ENCODE measurements around the gene CYTH4.
A peak's percentile ranks its signal among the peaks of the same experiment; 100 is the strongest.
"Not testable (repeated sequence)": the region's sequence is repeated elsewhere in the genome, so short reads cannot be mapped to it uniquely, and the experiment has no call there.

Gene CYTH4

DNA sequence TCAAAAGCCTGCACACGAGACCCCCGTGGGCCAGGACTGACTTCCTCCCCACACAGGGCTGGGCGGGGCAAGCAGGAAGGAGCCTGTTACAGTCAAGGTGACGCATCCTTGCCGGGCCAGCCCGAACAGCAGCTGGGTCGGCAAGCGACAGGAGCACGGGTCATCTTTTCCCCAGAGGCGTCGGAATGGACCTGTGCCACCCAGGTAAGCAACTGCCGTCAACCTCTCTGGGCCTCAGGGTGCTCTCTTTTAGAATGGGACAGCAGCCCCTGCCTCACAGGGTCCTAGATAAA, at the start of gene CYTH4:
CYTH4 (plus strand) TSS at position 124 of the 293 bp plus-strand sequence; CDS start at position 186, 62 bp downstream.
- no peak for DNase-seq (ENCODE audit: low spot score)
- peak; percentile 85 for FAIRE-seq

DNA sequence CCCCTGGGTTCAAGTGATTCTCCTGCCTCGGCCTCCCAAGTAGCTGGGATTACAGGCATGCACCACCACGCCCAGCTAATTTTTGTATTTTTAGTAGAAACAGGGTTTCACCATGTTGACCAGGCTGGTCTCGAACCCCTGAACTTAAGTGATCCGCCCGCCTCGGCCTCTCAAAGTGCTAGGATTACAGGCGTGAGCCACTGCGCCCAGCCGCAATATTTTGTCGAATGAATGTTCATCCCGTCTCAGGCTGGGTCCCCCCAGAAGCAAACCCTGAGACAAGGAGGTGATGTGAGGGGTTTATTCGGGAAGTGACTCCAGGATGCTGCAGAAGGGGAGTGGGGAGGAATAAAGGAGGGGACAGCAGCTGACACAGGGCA, 48.9 kb upstream of the CYTH4 start:
- not testable (repeated sequence) for DNase-seq (ENCODE audit: low spot score); FAIRE-seq

GRCh38 chr22:37233751-37234631, 48.3 kb upstream of the CYTH4 start:
- FAIRE-seq (no peak), DNase-seq (ENCODE audit: low spot score) (no peak)

DNA sequence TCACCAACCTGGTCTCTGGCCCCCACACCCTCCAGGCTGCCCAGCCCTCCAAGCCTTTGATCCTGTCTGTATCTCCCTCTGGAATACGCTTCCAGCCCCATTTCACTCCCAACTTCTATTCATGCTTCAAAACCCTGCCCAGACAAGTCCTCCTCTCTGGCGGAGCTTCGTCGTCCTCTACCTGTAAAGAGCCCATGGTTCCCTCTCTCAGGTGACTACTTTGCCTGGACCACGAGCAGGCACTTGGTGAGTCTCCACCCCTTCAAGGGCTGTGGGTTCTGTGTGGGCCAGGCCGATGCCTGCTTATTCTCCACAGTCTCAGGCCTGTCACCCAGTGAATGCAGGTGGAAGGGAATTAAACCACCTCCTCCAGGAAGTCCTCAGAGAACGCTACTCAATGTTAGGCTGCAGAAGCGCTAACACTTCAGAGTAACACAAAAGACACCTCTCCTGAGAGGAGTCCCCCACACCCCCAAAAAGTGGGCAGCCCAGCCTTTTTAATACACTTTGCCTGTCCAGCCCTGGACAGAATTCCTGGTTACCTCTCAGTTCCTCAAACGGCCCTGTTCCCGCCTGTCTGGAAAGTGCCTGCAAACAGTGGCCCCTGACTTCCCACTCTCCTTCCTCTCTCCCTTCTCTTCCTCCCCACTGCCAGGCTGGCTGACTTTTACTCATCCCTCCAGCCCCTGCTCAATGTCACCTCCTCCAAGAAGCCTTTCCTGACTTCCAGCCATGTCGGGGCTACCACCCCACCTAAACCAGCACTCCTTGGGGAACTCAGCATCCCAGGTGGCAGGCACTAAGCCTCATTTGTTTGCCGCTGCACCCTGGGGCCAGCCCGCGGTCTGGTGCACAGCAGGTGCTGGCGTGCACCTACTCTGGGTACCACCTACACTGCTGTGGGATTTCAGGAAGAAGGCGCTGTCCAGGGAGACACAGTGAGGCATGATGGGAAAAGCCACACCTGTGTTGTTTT, 47.3 kb upstream of the CYTH4 start:
- no peak for DNase-seq (ENCODE audit: low spot score)
- no peak for FAIRE-seq

- DNase-seq (ENCODE audit: low spot score) (no peak), FAIRE-seq (no peak)
Observed at GRCh38 chr22:37235897-37236607, 46.3 kb upstream of the CYTH4 start.

- no peak for DNase-seq (ENCODE audit: low spot score)
Observed at GRCh38 chr22:37237371-37238268, 44.7 kb upstream of the CYTH4 start.

GRCh38 chr22:37239336-37240239, 42.7 kb upstream of the CYTH4 start:
- FAIRE-seq, result no peak

More at GRCh38 chr22:37237371-37238268, 44.7 kb upstream of the CYTH4 start:
- peak; percentile 35 for FAIRE-seq

DNA sequence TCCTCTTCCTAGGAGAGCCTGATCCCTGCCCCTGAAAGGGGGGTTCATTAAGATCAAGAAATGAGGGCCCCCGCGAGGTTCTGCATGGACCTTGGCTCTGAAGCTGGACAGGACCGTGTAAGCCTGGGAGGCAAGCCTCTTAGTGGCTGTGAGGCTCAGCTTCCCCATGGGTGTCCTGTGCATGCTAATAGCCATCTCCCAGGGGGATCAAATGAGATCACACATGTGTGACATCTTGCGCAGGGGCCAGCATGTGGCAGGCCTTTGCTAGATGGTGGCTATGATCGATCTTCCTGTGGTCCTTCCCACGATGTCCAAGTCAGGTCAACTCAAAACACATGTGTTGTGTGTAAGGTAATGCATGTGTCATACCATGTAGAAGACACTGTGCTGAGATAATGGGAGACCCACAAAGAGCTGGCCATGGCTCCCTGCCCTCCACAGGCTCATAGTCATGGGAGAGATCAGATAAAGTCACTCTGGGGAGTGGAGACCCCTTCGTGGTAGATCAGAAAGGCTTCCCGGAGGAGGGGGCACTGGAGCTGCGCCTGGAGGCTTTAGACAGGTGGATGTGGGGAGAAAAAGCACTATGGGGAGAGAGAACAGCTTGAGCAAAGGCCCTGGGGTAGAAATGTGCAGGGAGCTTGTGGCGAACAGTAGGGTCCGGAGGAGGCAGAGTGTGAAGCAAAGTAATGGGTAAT, 41.9 kb upstream of the CYTH4 start:
- DNase-seq (ENCODE audit: low spot score) (no peak), FAIRE-seq (peak; percentile 56)

More at GRCh38 chr22:37239336-37240239, 42.7 kb upstream of the CYTH4 start:
- DNase-seq (ENCODE audit: low spot score), result no peak

- no peak for FAIRE-seq
Observed at GRCh38 chr22:37240941-37241320, 41.4 kb upstream of the CYTH4 start.

GRCh38 chr22:37241351-37242142, 40.8 kb upstream of the CYTH4 start:
- no peak for FAIRE-seq
- no peak for DNase-seq (ENCODE audit: low spot score)

More at GRCh38 chr22:37240941-37241320, 41.4 kb upstream of the CYTH4 start:
- DNase-seq (ENCODE audit: low spot score), result no peak

DNA sequence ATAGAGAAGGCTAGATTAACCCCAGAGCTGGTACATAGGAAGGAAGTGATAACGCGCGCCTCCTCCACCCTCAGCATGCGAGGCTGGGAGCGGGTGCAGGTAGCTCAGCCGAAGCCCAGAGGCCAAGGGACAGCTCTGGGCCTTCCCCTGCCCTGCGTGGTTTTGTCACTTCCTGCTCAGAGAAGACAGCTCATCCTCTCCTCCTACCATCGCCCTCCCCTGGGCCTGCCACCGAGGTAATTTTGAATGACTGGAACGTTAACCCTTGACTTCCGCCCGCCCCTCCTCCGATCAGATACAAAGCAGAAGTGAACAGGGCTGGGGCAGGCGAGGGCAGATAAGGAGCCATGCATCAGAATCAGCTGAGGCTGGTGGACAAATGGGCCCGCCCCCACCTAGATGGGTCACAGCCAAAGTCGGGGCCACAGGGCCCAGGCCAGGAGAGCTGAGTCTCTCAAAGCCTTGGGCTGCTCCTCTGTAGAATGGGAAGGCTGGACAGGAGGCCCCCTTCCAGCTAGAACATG, 39.9 kb upstream of the CYTH4 start:
- DNase-seq (ENCODE audit: low spot score) (peak; percentile 61), FAIRE-seq (peak; percentile 42)

DNA sequence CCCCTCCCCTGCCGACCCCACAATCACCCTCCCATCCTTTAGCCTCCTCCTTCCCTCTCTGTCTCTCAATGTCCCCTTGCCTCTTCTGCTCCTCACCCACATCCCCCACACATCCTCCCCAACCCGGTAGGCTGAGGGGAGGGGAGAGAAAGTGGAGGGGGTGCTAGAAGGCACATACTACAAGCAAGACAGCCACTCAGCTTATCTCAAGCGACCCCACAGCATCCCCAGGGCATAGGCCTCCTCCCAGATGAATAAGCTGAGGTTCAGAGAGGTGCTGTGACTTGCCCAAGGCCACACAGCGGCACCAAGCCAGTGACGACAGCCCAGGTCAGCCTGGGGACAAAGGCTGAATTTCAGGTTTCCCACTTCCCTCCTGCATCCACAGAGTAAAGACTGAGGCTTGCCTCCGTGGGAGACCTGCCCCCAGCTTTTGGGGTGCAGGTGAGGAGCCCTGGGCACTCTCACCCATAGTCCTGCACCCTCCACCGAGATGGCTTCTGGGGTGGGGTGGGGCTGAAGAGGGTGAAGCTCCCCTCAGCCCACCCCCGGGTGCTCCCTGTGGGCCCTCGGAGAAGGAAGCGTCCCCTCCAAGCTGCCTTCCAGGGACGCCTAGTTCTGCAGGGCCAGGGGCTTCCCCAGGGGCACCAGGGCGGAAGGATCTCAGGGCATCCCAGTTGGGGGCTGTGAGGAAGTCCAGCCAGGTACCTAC, 38.8 kb upstream of the CYTH4 start:
- DNase-seq (ENCODE audit: low spot score), result no peak
- no peak for FAIRE-seq

GRCh38 chr22:37244114-37244921, 38.0 kb upstream of the CYTH4 start, which contains the start of gene RAC2:
Gene RAC2 (minus strand): TSS chr22:37244269. CDS start chr22:37244148, 121 bp downstream.
- peak; percentile 89 for FAIRE-seq
- DNase-seq (ENCODE audit: low spot score), result peak; percentile 79

GRCh38 chr22:37244922-37245722, 37.2 kb upstream of the CYTH4 start:
- DNase-seq (ENCODE audit: low spot score) (no peak), FAIRE-seq (no peak)

DNA sequence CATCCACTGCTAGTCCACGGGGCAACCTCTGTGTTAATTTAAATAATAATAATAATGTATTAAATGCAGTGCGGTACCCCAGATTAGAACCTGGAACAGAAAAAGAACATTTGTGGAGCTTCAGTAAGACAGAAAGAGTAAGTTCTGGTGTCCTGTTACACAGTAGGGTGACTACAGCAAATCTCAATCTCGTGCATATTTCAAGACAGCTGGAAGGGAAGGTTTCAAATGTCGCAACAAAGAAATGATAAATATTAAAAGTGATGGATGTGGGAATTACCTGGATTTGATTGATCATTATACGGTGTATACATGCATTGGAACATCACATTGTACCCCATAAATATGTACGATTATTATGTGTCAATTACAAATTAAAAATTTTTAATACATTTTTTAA, 36.6 kb upstream of the CYTH4 start:
- FAIRE-seq, result no peak
- DNase-seq (ENCODE audit: low spot score), result no peak
